CD14-positive monocyte (primary cell): Measurements from ENCODE around the gene TDRKH. TPM values are rescaled to one million over a fixed set of nuclear protein-coding genes. Genes with fewer than 3 reads are reported as not detected.

Source experiments
- DNase-seq, 3 donors: peaks; one replicate each; pipeline ENCODE4 v3.0.0-alpha.2; 2011 to 2022
- H2AFZ ChIP-seq: 2 replicates; pipeline ENCODE4 v1.6.0; 2012; ENCODE audit warnings: mild to moderate bottlenecking, low read depth, low read length, inconsistent platforms; ENCODE audit not compliant: insufficient read depth, poor library complexity, severe bottlenecking
- H3K27ac ChIP-seq, 2 donors: 1 replicate in 1 of 2; 2 replicates in 1 of 2; pipeline ENCODE4 v1.5.1; 2012 to 2013; ENCODE audit warnings: low read length in 2 of 2, control low read depth in 1 of 2, inconsistent platforms in 1 of 2, low read depth in 1 of 2, mild to moderate bottlenecking in 1 of 2
- H3K27me3 ChIP-seq, 2 donors: one replicate each; pipeline versions ENCODE4 v1.6.0 to v1.6.1; 2011 to 2013; ENCODE audit warnings: low read length in 2 of 2; ENCODE audit not compliant: control insufficient read depth in 2 of 2, insufficient read depth in 2 of 2
- H3K36me3 ChIP-seq, 2 donors: replicated peaks in 1 of 2; 1 replicate in 1 of 2; 2 replicates in 1 of 2; pipeline versions ENCODE4 v1.5.1 to v1.6.1; 2012 to 2013; ENCODE audit warnings: low read length in 2 of 2, control low read depth in 1 of 2, inconsistent platforms in 1 of 2, mild to moderate bottlenecking in 1 of 2; ENCODE audit not compliant: insufficient read depth in 2 of 2, control insufficient read depth in 1 of 2
- H3K4me1 ChIP-seq, 2 donors: 1 replicate in 1 of 2; 2 replicates in 1 of 2; pipeline versions ENCODE4 v1.5.1 to v1.6.1; 2012 to 2013; ENCODE audit warnings: low read length in 2 of 2, control low read depth in 1 of 2, inconsistent platforms in 1 of 2, mild to moderate bottlenecking in 1 of 2, moderate library complexity in 1 of 2; ENCODE audit not compliant: insufficient read depth in 2 of 2, control insufficient read depth in 1 of 2
- H3K4me2 ChIP-seq: replicated peaks from 2 replicates; pipeline ENCODE3; 2012; ENCODE audit warnings: low read length, moderate library complexity, mild to moderate bottlenecking; ENCODE audit not compliant: poor library complexity, severe bottlenecking; ENCODE audit errors: extremely low read depth
- H3K4me3 ChIP-seq, 3 experiments: fragments of 200-600 bp in 1 of 3; sonication (generic) in 1 of 3; replicated peaks in 1 of 3; 1 replicate in 2 of 3; 2 replicates in 1 of 3; pipeline ENCODE4 v1.5.1; 2011 to 2013; ENCODE audit warnings: low read length in 3 of 3, mild to moderate bottlenecking in 3 of 3, control low read depth in 2 of 3, low read depth in 2 of 3, inconsistent platforms in 1 of 3, moderate library complexity in 1 of 3
- H3K79me2 ChIP-seq: 2 replicates; pipeline ENCODE4 v1.6.0; 2012; ENCODE audit warnings: mild to moderate bottlenecking, control low read depth, inconsistent platforms, low read length, moderate library complexity; ENCODE audit not compliant: insufficient read depth
- H3K9ac ChIP-seq: 2 replicates; pipeline ENCODE4 v1.6.0; 2017; ENCODE audit warnings: low read length, mild to moderate bottlenecking; ENCODE audit not compliant: insufficient read depth, poor library complexity, severe bottlenecking
- H3K9me3 ChIP-seq, 2 donors: replicated peaks in 1 of 2; 1 replicate in 1 of 2; 2 replicates in 1 of 2; pipeline versions ENCODE4 v1.5.1 to v1.6.1; 2012 to 2013; ENCODE audit warnings: low read length in 2 of 2, control low read depth in 1 of 2; ENCODE audit not compliant: control insufficient read depth in 1 of 2, insufficient read depth in 1 of 2
- H4K20me1 ChIP-seq: 2 replicates; pipeline ENCODE4 v1.6.0; 2012; ENCODE audit warnings: mild to moderate bottlenecking, low read length, control low read depth, moderate library complexity; ENCODE audit not compliant: insufficient read depth
- H3K27ac Mint-ChIP-seq, 7 donors: one replicate each; pipeline ENCODE4 v1.8.0; 2020; ENCODE audit warnings: mild to moderate bottlenecking in 7 of 7, mixed read lengths in 7 of 7, moderate library complexity in 6 of 7, inconsistent platforms in 2 of 7
- H3K27me3 Mint-ChIP-seq, 3 donors: one replicate each; pipeline ENCODE4 v1.8.0; 2021 to 2022; ENCODE audit warnings: low read depth in 3 of 3, mild to moderate bottlenecking in 3 of 3, mixed read lengths in 3 of 3, moderate library complexity in 3 of 3, inconsistent platforms in 1 of 3
- H3K36me3 Mint-ChIP-seq, 2 donors: one replicate each; pipeline ENCODE4 v1.8.0; 2020; ENCODE audit warnings: mixed read lengths in 2 of 2, inconsistent platforms in 1 of 2, mild to moderate bottlenecking in 1 of 2
- H3K4me1 Mint-ChIP-seq: one replicate; pipeline ENCODE4 v1.8.0; 2020; ENCODE audit warnings: mild to moderate bottlenecking, mixed read lengths
- H3K4me3 Mint-ChIP-seq, 2 donors: one replicate each; pipeline ENCODE4 v1.8.0; 2020; ENCODE audit warnings: mild to moderate bottlenecking in 2 of 2, mixed read lengths in 2 of 2, moderate library complexity in 1 of 2
- H3K9me3 Mint-ChIP-seq, 7 donors: one replicate each; pipeline ENCODE4 v1.8.0; 2020 to 2022; ENCODE audit warnings: mixed read lengths in 7 of 7, mild to moderate bottlenecking in 6 of 7, moderate library complexity in 6 of 7, inconsistent platforms in 2 of 7
- WGBS: methylation state at CpG from one replicate; pipeline ENCODE4 v1.1.5; 2013; ENCODE audit warnings: missing lambda C conversion rate; ENCODE audit not compliant: insufficient coverage; 5-methylcytosine and 5-hydroxymethylcytosine counted together
- intact Hi-C, 2 donors: fragments of 100-400 bp; cut with micrococcal nuclease; formaldehyde crosslinking; loops; one replicate each; pipeline versions ENCODE4 v1.15.0 to v1.15.1; 2023
- polyA plus RNA-seq, 3 donors: library from polyadenylated mRNA; depleted of rRNA in 1 of 3; unstranded in 2 of 3; stranded (reverse) in 1 of 3; fragments of 300-500 nt in 2 of 3; fragments of >200 nt in 1 of 3; fragmentation: Illumina TruSeq in 2 of 3; gene quantifications; 1 replicate in 2 of 3; 2 replicates in 1 of 3; pipeline ENCODE4 v1.2.3, GENCODE V29; 2012 to 2021
- TF ChIP-seq, protein P1 (sequence below): fragments of 200-600 bp; IDR thresholded peaks from one replicate; pipeline ENCODE4 v1.8.0; 2022; ENCODE audit warnings: antibody characterized with exemption, mild to moderate bottlenecking

TDRKH gene
- polyA plus RNA-seq, 3 donors, result 0.72 to 1.6 (median 1.1) TPM

- Mint-ChIP-seq H3K9me3 (peaks cover 0 to 2% (median 0%) of the 10 kb centered on the region in 7 donors), H3K4me3 (peak within 1 kb of the TSS; percentile 89 to 97), H3K4me1 (peaks cover 23% of the 10 kb centered on the region), H3K36me3 (peaks cover 32 to 38% of the 10 kb centered on the region in 2 donors), H3K27ac (peak within 1 kb of the TSS; percentile 74 to 88 (median 85)), H3K27me3 (no peaks in the 10 kb centered on the region)
- Histone ChIP-seq H3K27me3 (no peaks in the 10 kb centered on the region), H3K9me3 (no peaks in the 10 kb centered on the region), H3K4me3 (peak within 1 kb of the TSS; percentile 78 to 91 (median 80)), H4K20me1 (no peaks in the 10 kb centered on the region), H3K4me2 (peak within 1 kb of the TSS; percentile 96), H3K4me1 (peaks cover 18 to 24% of the 10 kb centered on the region in 2 donors), H2AFZ (peak within 1 kb of the TSS; percentile 97), H3K9ac (peak within 1 kb of the TSS; percentile 79), H3K79me2 (no peaks in the 10 kb centered on the region), H3K36me3 (peaks cover 23 to 37% of the 10 kb centered on the region in 2 donors), H3K27ac (peak within 1 kb of the TSS; percentile 50 to 76)
- DNase-seq, result peak; percentile 38 to 51 (median 41)
- intact Hi-C loops, result no loop called here
- TF ChIP-seq, protein P1, sequence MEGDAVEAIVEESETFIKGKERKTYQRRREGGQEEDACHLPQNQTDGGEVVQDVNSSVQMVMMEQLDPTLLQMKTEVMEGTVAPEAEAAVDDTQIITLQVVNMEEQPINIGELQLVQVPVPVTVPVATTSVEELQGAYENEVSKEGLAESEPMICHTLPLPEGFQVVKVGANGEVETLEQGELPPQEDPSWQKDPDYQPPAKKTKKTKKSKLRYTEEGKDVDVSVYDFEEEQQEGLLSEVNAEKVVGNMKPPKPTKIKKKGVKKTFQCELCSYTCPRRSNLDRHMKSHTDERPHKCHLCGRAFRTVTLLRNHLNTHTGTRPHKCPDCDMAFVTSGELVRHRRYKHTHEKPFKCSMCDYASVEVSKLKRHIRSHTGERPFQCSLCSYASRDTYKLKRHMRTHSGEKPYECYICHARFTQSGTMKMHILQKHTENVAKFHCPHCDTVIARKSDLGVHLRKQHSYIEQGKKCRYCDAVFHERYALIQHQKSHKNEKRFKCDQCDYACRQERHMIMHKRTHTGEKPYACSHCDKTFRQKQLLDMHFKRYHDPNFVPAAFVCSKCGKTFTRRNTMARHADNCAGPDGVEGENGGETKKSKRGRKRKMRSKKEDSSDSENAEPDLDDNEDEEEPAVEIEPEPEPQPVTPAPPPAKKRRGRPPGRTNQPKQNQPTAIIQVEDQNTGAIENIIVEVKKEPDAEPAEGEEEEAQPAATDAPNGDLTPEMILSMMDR, result no peak
- WGBS, result under 1% methylated on average over 62 of the region's 68 CpGs
Observed at GRCh38 chr1:151762941-151763921, 27.1 kb downstream of the TDRKH start, which contains the start of gene MRPL9. Gene MRPL9, minus strand, starts transcription at chr1:151763496. Its CDS starts 17 bp downstream, at chr1:151763479.

DNA sequence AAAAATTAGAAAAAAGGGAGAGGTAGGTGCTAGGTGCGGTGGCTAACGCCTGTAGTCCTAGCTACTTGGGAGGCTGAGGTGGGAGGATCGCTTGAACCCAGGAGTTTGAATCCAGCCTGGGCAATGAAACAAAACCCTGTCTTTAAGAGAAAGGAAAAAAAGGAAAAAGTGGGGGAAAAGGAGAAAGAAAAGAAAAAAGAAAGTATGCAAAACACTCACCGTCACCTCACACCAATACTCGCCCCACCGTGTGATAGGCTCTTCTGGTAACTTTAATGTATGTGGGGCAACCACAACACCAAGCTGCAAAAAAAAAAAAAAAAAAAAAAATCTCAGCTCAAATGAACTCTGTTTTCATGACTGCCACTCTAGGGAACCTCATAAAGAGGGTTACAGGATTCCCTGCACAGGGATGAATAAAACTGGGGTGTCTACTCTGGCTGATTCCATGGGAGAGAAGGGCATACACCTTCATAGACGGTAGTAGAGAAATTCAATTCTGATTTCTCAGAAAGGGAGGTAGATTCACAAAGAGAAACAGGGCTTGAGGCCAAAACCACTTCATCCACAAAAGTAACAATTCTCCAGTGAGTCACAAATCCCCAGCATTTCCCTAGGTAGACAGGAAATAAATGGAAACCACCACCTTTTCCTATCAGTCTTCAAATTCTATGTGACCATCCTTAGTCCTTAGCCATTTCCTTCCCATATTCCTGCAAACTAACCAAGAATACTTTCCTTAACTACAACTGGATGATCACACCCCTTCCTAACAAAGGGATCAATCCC lies 29.5 kb downstream of the TDRKH start:
- peaks cover 37 to 48% of the 10 kb centered on the region in 2 donors for H3K36me3 Mint-ChIP-seq

More for the DNA sequence above, 29.5 kb downstream of the TDRKH start:
- Mint-ChIP-seq H3K9me3 (peaks cover 0 to 2% (median 0%) of the 10 kb centered on the region in 7 donors), H3K27ac (no peak overlapping the region), H3K27me3 (no peaks in the 10 kb centered on the region), H3K4me1 (peaks cover 26% of the 10 kb centered on the region), H3K4me3 (no peak overlapping the region)
- Histone ChIP-seq H4K20me1 (no peaks in the 10 kb centered on the region), H3K79me2 (no peaks in the 10 kb centered on the region), H3K4me1 (peaks cover 17 to 20% of the 10 kb centered on the region in 2 donors), H3K27ac (no peak overlapping the region), H3K9ac (no peak overlapping the region), H3K4me2 (no peak overlapping the region), H3K27me3 (no peaks in the 10 kb centered on the region), H3K4me3 (no peak overlapping the region), H3K9me3 (no peaks in the 10 kb centered on the region), H3K36me3 (peaks cover 23 to 45% of the 10 kb centered on the region in 2 donors), H2AFZ (no peak overlapping the region)
- intact Hi-C loops, result no loop called here
- 100% methylated on average over 3 of the region's 7 CpGs for WGBS
- TF ChIP-seq, protein P1, result no peak
- no peak for DNase-seq
